DMS53 treated with DMSO at 0.1 percent for 48 hours (cell line): ENCODE results near the gene FCRL6.

ENCODE experiments used
- DNase-seq: peaks from one replicate; lab custom pipeline; 2025; ENCODE audit not compliant: unreplicated experiment; lab: John Stamatoyannopoulos, UW

Gene FCRL6

GRCh38 chr1:159798893-159799292 is 3.3 kb upstream of the FCRL6 start:
- peak; percentile 91 for DNase-seq

GRCh38 chr1:159799446-159799985 is 2.6 kb upstream of the FCRL6 start:
- DNase-seq: no peak

- DNase-seq: no peak
These were observed 1.8 kb upstream of the FCRL6 start for GRCh38 chr1:159800177-159800930.

GRCh38 chr1:159803956-159804689 is 2.0 kb downstream of the FCRL6 start:
- no peak for DNase-seq

GRCh38 chr1:159804924-159805323 is 2.8 kb downstream of the FCRL6 start:
- no peak for DNase-seq

- no peak for DNase-seq
These were observed 13.8 kb downstream of the FCRL6 start for GRCh38 chr1:159815926-159816325.

GRCh38 chr1:159817276-159818041 is 15.3 kb downstream of the FCRL6 start:
- DNase-seq: peak; percentile 98

GRCh38 chr1:159821171-159821867 is 19.2 kb downstream of the FCRL6 start:
- DNase-seq: no peak

GRCh38 chr1:159823406-159823805 is 21.2 kb downstream of the FCRL6 start:
- DNase-seq: no peak

- no peak for DNase-seq
These were observed 23.4 kb downstream of the FCRL6 start for GRCh38 chr1:159825564-159825963.

- no peak for DNase-seq
These were observed 24.4 kb downstream of the FCRL6 start, which contains the start of gene SLAMF8 for GRCh38 chr1:159826441-159827101. Gene SLAMF8, plus strand, starts transcription at chr1:159826873. Its CDS starts 26 bp downstream, at chr1:159826899.

GRCh38 chr1:159827102-159827490 is 24.9 kb downstream of the FCRL6 start:
- DNase-seq: no peak

GRCh38 chr1:159827549-159827948 is 25.4 kb downstream of the FCRL6 start:
- DNase-seq: no peak

GRCh38 chr1:159828176-159828575 is 26.0 kb downstream of the FCRL6 start:
- no peak for DNase-seq

- no peak for DNase-seq
These were observed 26.6 kb downstream of the FCRL6 start for GRCh38 chr1:159828581-159829272.

GRCh38 chr1:159829273-159829634 is 27.1 kb downstream of the FCRL6 start:
- peak; percentile 40 for DNase-seq

- DNase-seq: no peak
These were observed 27.8 kb downstream of the FCRL6 start for GRCh38 chr1:159829822-159830465.

GRCh38 chr1:159830722-159831121 is 28.6 kb downstream of the FCRL6 start:
- DNase-seq: no peak
